AG08396 (cell line): ENCODE results near the gene THAP3.
"Not testable (repeated sequence)": the region's sequence is repeated elsewhere in the genome, so short reads cannot be mapped to it uniquely, and the experiment has no call there.

ENCODE experiments used
- DNase-seq: peaks from one replicate; pipeline ENCODE4 v3.0.0; 2012; ENCODE audit warnings: low spot score, mixed read lengths

The THAP3 gene

DNA sequence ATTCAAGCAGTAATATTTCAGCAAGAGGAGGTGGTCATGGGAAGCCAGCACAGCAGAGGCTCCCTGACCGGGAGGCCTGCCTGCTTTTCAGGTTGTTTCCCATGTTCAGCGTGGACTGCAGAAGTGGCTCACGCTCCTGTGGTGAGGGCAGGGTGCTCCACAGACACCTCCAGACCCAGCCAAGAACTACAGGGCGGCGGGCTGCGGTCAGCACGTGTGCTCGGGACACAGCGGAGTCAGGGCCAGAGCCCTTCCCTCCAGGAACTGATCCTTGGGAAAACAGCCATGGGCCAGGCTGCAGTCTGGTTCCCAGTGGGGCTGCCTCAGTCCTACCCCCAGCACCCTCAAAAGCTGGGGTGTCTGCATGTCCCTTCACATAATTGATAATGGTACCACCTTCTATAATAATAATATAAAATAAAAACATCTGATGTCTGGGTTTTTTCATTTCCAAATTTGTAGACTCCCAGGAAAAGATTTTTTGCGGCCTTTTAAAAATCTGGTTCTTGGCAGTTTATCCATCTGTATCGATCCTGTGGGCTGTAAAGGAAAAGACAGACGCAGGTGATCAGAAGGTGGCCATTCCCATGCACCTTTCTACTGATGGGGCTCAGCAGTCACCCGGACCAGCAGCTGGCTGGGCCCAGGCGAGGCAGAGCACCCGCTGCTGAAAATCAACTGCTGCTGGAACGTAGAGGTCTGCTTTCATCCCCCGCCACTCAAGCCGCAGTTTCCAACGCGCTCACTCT is 10.7 kb downstream of the THAP3 start:
- no peak for DNase-seq

DNA sequence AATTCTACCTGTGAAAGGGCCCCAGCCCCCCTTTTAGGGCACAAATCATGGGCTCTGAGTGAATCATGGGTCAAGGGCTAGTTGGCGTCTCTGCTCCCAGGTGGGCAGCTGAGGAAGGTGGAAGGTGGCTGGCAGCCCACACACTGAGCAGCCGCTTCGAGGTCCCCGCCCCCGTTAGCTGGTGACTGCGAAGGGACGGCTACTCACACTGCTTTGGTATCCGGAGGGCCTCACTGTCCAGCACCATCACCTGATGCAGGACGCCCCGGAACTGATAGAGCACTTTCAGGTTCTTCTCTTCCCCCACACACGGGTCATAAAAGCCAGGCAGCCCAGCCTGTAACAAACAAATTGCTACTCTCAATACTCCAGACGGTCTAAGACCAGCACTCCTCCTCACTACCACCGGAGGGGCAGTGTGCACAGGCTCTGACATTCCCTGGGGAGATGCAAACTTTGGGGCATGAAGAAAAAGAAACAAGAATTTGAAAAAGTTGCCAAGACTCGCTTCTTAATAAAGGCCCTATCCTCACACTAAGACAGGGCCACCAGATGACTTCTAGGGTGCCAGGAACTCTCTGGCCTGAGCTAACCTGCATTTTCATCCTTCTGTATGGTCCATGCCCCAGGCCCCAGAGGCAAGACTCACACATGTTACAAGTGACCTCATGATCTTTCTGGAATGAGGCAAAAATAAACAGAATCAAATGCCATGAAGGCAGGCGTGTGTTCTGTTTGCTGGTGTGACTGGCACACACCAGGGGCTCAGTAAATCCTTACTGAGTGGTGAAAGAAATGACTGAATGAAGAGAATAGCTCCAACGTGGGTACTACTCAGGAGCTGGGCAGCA is 11.5 kb downstream of the THAP3 start:
- peak; percentile 52 for DNase-seq

DNA sequence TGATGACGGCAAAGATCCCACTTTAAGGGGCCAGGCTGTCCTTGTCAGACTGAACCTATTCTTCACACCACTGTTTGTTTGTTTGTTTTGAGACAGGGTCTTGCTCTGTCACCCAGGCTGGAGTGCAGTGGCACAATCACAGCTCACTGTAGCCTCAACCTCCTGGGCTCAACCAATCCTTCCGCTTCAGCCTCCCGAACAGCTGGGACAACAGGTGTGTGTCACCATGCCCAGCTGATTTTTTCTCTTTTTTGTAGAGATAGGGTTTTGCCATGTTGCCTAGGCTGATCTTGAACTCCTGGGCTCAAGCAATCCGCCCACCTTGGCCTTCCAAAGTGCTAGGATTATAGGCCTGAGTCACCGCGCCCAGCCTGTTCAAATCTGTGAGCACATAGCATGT is 12.1 kb downstream of the THAP3 start:
- not testable (repeated sequence) for DNase-seq

DNA sequence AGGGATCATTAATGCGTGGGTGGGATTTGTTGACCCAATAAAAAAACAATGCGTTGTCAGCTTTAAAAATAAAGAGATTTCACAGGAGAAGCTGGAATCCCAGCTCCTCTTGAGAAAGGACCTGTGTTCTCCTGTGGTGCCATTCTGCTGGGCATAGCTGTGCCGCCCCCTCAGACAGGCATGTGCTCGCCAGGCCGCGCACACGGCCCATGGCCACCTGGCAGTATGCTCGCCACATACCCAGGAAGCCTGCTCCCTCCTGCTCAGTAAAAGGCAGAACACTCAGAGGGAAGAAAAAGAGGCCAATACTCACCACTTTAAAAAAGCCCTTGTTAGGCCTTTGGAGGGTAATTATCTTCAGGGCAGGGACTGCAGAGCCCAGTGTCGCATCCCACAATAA is 13.1 kb downstream of the THAP3 start:
- no peak for DNase-seq

DNA sequence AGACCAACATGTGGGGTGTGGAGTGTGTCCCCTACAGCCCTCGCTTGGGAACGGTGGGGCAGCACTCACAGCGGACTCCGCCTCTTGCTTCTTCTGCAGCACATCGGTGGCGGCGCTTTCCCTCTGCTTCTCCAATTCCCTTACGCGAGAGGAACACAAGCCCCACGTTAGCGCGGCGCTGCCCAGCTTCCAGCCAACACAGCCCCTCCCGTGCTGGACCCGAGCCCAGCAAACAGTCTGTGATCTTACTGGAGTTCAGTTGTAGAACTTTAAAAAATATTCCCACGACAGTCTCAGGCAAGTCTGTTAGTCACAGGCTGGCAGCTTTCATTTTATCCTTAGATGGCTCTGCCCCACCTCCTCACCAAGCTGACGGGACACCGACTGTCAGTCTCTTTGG is 13.6 kb downstream of the THAP3 start:
- DNase-seq = peak; percentile 85

DNA sequence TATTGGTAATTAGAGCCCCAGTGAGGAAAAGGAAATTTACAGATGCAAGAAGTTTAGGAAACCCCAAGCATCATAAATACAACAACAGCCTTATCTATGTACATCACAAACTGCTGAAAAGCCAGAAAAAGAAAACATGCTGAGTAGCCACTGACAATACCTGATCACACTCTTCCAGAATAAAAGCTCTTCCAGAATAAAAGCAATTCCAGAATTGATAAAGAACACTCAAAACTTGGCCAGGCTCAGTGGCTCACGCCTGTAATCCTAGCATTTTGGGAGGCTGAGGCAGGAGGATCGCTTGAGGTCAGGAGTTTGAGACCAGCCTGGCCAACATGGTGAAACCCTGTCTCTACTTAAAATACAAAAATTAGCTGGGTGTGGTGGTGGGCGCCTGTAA is 16.2 kb downstream of the THAP3 start:
- DNase-seq = not testable (repeated sequence)

DNA sequence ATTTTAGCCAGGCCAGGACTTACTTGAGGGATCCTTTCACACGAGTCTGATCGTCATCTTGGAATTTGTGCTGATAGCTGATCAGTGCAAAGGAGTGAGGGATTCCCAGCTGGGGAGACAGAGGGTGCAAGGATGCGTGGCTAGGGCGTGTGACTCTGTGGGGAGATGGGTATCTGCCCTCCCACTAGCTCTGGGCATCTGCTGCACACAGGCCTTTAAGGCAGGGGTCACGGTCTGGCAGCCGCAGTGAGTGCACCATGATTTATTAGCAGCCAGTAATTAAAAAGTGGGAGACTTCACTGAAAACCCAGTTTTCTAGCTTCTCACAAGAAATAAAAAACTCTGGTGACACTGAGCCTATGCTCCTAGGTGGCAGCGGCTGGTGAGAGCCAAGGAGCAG is 20.4 kb downstream of the THAP3 start:
- no peak for DNase-seq

DNA sequence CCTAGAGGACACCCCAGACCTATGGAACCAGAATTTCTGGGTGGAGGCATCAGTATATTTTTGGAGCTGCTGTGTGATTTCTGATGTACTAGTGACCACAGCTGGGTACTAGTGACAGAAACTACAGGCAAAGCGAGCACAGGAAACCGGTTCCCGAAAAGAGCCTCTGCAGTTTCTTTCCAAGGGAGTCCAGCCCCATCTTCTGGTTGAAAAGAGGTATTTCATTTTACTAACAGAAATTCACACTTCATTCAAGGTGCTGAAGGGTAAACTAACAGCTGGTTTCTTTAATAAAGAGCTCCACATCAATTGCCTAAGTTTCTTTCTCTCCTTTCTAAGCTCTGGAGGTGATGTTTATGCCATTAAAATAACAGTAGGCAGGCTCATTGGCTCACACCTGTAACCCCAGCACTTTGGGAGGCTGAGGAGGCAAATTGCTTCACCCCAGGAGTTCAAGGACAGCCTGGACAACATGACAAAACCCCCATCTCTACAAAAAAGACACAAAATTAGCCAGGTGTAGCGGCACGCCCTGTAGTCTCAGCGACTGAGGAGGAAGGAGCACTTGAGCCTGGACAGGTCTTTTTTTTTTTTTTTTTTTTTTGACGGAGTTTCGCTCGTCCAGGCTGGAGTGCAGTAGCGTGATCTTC is 22.0 kb downstream of the THAP3 start:
- DNase-seq = peak; percentile 71

DNA sequence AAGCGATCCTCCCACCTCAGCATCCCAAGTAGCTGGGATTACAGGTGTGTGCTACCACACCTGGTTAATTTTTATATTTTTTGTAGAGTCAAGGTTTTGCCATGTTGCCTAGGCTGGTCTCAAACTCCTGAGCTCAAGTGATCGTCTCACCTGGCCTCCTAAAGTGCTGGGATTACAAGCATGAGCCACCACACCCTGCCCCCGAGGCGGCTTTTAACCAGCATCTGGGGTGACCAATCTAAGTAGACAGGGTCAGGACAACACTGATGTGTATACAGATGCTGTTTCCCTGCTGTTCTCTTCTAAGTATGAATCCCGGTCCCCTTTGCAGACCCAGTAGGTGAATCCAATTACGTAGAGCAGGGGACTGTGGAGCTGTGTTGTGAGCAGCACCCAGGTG is 23.9 kb downstream of the THAP3 start:
- no peak for DNase-seq

DNA sequence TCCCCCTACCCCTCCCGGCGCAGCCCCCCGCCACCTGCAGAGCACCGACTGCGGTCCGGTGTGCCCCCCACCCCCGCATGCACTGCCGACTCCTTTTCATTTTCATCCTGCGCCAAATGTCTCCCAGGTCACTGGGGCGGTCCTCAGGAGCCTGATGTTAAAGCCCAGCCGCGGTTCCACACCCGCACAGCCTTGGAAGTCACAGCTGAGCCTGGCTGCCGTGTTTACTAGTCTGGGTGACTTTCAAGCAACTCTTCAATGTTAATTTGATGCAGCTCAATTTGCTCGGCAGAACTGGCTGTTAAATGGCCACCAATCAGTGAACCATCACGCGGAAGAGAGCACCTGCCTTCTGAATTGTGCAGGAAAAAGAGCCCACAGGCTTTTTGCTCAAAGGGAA is 27.2 kb downstream of the THAP3 start:
- no peak for DNase-seq

DNA sequence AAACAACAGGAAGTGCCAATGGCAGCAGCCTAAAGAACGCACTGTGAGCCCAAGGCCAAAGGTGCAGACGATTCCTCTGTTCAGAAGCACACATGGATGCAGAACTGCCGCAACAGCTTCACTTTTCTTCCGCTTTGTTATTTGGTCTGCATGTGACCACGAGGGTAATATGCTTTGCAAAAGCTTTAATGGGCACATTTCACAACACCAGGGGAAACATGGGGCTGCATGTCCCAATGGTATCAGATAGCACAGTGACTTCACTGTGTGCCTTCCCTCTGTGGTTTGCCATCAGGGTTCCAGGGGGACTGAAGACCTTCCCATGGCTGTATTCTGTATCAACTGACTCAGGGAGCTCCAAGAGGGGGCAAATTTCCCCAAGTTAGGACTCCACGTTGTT is 28.3 kb downstream of the THAP3 start:
- DNase-seq = no peak

DNA sequence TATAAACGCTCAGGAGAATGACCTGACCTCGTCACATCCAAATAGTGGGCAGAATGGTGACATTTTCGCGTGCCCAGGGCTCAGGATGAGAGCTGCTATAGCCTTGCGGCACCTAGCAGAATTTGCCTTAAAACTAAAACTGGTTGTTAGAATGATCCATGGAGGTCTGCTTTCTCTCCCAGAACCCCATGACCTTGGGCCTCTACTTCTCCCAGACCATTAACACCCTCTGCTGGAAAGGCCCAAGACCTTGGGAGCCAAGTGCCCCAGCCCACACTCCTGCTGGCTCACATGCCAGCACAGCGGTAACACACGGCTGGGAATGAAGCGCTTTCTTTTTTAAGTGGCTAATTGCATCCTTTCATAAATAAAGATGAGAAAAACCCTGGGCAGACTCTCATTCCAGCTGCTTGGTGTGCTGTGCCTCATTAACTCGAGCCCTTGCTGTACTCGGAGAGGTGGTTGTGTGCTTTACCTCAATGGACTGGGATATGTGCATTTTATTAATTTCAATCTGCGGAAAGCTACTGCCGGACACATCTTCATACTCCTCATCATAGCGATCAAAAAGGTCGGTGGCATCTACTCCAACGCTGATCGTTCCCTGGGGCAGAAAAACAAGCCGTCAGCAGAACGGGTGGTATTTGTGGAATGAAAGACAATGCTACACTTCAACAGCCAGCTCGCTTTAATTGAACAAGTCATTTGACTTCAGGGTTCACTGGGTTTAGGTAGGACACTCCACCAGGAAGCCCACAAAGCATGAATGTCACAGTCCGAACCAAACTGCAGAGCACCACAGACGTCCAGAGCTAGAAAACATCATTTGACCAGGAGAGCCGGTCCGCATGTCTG is 29.0 kb downstream of the THAP3 start:
- no peak for DNase-seq

DNA sequence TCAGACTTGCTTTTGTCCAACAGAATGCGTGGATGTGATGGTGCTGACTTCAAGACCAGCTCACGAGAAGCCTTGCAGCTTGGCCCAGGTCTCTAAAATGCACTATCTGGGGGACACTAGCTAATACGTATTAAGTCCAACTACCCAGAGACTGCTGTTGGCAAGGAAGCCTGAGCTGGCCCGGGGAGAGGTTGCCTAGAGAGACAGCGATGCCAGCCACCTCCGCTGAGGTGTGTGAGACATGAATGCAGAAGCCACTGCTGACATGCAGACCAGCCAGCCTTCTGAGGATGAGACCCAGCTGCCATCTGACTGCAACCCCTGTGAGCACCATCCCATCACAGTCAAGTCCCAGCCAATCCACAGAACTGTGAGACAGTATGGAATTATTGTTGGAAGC is 32.5 kb downstream of the THAP3 start:
- DNase-seq = no peak

DNA sequence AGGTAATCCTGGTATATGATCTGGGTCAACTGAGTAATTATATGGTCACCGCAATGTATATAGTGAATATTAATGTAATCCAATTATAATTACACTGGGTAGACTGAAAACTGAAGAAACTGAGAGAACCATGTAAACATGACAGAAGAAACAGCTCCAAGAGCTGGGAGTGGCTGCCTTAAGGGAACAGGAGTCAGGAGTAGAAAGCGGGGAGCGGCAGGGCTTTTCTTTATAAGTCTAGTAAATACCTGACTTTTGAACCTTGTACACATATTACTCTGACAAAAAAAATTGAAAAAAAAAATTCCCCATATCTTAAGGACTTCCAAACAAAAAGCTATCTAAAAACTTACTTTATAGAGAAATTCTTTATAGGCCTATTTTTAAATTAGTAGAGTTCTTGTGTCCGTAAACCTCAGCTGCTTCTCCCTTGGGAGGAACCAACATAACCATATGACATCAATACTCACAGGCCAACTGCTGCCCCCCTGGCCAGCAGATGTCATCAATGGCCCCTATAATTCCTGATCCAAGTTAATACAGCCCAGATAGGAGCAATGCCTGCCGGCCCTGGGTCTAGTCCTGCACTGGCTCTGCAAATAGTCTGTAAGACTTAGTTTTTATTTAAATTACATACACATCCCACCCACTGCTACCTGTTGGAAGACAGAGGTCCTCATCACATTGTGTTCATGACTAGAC is 33.8 kb downstream of the THAP3 start:
- DNase-seq = no peak

DNA sequence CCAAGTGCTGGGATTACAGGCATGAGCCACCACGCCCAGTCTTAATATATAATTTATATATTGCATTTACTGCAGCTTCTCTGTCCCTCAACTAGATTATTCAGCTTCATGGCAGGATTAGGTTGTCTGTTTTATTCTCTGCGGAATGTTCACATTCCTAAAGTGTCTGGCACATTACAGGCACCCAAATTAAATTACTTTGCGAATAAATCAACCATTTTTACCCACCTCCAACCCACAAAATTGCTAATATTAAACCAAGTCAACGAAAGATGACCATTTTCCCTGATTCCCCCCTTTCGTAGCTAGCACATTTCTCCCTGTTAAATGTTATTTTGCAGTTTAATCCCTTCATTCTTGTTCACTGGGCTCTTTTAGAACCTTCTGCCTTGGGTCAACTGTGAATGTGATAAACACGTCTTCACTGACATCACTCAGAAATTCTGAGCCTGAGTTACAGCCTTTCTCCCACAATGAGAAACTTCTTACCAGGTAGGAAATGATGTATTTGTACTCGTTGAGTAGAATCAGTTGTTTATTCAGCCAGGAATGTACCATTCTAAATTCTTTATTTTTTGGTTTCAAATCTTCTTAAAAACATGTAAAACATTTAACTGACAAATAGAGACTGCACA is 35.9 kb downstream of the THAP3 start:
- DNase-seq = no peak

DNA sequence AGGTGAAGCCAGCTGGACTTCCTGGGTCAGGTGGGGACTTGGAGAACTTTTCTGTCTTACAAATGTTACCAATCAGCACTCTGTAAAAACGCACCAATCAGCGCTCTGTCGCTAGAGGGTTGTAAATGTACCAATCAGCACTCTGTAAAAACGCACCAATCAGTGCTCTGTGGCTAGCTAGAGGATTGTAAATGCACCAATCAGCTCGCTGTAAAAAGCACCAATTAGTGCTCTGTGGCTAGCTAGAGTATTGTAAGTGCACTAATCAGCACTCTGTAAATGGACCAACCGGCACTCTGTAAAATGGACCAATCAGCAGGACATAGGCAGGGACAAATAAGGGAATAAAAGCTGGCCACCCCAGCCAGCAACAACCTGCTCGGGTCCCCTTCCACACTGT is 37.8 kb downstream of the THAP3 start:
- not testable (repeated sequence) for DNase-seq

DNA sequence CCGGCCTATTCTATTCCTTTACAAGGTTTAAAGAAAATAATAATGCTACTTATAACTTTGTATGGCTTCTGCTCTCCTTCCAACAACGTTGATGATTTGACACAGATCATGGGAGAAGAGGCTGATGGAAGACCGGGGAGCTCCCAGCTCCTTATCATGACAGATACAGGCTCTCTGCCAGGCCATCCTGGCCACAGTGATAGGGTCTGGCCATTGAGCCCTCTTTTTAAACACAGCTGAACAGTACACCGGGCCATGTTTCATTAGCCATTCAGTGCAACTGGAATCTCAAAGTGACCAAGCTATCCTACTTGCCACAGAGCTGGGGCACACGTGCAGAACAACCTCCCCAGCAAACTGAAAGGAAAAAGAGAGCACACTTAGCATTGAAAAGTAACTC is 42.0 kb downstream of the THAP3 start:
- no peak for DNase-seq

DNA sequence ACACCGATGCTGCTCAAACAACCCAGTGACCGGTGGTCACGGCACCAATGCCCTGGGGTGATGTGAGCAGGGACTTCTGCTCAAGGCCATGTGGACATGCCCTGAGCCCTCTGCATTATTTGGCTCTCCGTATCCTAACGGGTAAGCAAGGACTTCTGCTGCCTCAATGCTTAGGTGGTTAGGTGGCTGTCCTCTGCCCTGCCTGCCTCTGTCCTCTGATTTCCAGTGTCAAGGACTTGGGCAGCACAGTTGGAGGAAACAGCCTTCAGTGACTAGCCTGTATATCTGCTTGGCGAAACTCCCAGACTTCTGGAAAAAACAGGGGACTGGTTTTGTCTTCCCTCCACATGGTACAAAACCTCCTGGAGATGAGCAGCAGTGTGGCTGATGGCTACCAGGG is 42.5 kb downstream of the THAP3 start:
- DNase-seq = no peak

DNA sequence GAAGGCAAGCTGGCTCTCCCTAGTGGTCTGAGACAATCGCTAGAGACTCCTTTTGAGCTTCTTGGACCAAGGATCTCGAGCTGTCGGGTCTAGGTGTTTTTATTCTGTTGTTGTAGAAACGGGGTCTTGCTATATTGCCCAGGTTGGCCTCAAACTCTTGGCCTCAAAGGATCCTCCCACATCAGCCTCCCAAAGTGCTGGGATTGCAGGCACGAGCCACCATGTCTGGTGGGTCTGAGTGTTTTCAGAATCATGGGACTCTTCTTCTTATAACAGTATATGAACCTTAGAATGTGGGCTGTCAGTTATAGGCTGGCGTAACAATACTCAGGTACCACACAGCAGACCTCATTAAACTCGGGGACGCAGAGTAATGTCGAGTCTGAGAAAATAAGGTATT is 43.8 kb downstream of the THAP3 start:
- no peak for DNase-seq

DNA sequence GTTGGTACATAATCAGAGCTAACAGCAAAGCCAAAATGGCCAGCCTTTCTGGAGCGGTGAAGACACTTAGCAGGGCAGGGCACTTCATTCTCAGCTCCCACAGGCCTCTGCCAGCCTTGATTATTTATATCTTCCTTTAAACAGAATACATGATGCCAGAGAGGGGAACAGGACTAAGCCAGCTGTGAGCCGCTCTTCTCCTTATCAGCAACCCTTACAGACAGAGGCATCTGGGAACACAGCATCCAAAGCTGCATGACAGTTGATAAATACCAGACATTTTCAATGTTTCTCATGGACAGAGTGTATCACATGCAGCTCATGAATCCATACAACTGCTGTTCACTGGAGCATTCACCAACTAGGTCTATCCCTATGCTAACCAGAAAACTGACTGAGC is 47.9 kb downstream of the THAP3 start:
- no peak for DNase-seq

DNA sequence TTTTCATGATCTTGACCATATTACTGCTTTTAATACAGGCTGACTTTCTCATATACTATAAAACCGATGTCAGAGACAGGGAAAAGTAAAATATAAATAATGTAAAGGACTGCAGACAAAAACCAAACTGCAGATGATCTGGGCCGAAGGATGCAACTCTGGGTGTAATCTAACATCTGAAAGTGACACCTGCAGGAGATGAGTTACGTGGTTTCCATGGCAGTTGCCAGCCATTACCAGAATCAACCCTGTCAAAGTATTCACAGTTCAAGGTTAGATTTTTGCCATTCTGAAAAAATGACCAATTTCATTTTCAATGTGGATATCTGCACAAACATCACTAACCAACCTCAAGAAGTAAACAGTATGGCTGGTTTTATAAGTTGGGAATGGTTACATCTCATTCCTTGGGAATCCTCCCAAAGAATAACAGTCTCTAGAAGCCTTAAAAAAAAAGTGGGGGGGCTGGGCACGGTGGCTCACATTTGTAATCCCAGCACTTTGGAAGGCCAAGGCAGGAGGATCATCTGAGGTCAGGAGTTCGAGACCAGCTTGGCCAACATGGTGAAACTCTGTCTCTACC is 49.2 kb downstream of the THAP3 start:
- no peak for DNase-seq
